ENCODE measurements around the gene RSAD1.
A peak's percentile ranks its signal among the peaks of the same experiment; 100 is the strongest.

Gene RSAD1

DNA sequence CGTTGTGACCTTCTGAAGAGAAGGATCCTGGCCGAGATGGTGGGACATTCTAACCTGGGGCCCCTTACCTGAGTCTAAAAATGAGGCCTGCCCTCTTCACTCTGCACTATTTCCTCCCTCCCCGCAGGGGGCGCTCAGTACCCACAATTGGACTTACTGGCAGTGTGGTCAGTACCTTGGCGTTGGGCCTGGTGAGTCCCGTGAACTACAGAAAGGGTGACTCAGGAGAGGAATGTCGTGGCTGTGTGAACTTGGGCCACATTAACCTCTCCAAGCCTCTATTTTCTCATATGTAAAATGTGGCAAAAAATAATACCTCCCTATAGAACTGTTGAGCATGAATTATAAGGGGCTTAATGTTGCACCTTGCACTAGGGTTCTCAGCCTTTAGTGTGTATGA lies 3.9 kb downstream of the RSAD1 start:
- no peak overlapping the region for H2AFZ ChIP-seq (ENCODE audit: low read length, unreplicated experiment)

DNA sequence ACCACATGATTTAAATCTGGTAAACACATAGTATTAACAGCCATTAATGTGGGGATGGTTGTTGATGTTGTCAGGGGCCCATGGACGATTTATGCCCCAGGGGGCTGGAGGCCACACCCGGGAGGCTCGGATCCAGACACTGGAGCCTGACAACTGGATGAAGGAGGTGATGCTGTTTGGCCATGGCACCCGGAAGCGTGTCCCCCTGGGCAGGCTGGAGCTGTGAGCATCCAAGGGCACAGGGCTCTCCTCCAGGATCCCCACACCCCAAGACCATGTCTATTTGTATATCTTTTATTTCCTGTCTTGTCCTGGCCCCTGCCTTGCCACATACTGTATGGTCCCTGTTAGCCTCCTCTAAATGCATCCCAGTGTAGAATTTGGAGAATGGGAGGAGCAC lies 4.6 kb downstream of the RSAD1 start:
- Histone ChIP-seq H3K36me3 (ENCODE audit: insufficient read depth, low read length) (no peaks in the 10 kb centered on the region), H3K4me3 (ENCODE audit: low read depth, low read length) (no peak overlapping the region), H2AFZ (ENCODE audit: low read length, unreplicated experiment) (no peak overlapping the region)

More for the DNA sequence above, 3.9 kb downstream of the RSAD1 start:
- Histone ChIP-seq H3K4me3 (ENCODE audit: low read depth, low read length) (no peak overlapping the region), H3K27me3 (ENCODE audit: insufficient read depth, low read length) (no peaks in the 10 kb centered on the region), H3K4me1 (ENCODE audit: control insufficient read depth, insufficient read depth, low read length, unreplicated experiment) (peaks cover under 1% of the 10 kb centered on the region), H3K36me3 (ENCODE audit: insufficient read depth, low read length) (no peaks in the 10 kb centered on the region), H3K79me2 (ENCODE audit: control insufficient read depth, insufficient read depth, low read length, unreplicated experiment) (no peaks in the 10 kb centered on the region), H3K27ac (ENCODE audit: low read depth, low read length) (peak overlapping the region; percentile 68)

DNA sequence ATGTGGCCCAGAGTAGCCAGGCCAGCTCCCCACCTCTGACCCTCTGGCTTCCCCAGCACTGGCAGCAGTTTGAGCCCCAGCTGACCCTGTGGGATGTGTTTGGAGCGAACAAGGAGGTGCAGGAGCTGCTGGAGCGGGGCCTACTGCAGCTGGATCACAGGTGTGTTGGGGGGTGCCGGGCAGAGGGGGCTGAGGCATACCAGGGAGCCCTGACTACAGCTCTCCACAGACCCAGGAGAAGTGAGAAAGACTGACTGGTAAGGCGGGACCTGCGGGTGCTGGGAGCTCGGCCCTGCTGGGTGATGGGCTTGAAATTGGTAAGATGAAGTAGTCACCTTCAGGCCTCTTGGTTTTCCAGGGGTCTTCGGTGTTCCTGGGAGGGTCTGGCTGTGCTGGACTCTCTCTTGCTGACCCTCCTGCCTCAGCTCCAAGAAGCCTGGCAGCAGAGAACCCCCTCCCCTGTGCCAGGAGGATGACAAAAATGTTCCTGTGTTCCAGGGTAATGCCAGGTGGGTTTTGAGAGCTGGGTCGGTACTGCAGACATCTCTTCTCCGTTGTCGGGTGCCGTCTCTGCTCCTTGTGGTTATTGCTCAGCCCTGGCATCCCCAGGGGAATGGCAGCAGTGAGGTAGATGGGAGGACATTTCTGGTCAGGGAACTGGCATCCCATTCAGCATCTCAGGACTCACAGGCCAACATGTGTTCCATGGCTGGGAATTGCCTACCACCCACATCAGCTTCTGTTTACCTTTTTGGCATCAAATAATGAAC lies 5.9 kb downstream of the RSAD1 start:
- Histone ChIP-seq H2AFZ (ENCODE audit: low read length, unreplicated experiment) (no peak overlapping the region), H3K27ac (ENCODE audit: low read depth, low read length) (no peak overlapping the region), H3K4me1 (ENCODE audit: control insufficient read depth, insufficient read depth, low read length, unreplicated experiment) (peaks cover 10% of the 10 kb centered on the region), H3K36me3 (ENCODE audit: insufficient read depth, low read length) (no peaks in the 10 kb centered on the region), H3K27me3 (ENCODE audit: insufficient read depth, low read length) (no peaks in the 10 kb centered on the region), H3K4me3 (ENCODE audit: low read depth, low read length) (no peak overlapping the region), H3K79me2 (ENCODE audit: control insufficient read depth, insufficient read depth, low read length, unreplicated experiment) (no peaks in the 10 kb centered on the region)

More for the DNA sequence above, 4.6 kb downstream of the RSAD1 start:
- no peaks in the 10 kb centered on the region for H3K27me3 ChIP-seq (ENCODE audit: insufficient read depth, low read length)
- peaks cover 8% of the 10 kb centered on the region for H3K4me1 ChIP-seq (ENCODE audit: control insufficient read depth, insufficient read depth, low read length, unreplicated experiment)
- no peak overlapping the region for H3K27ac ChIP-seq (ENCODE audit: low read depth, low read length)
- H3K79me2 ChIP-seq (ENCODE audit: control insufficient read depth, insufficient read depth, low read length, unreplicated experiment), result no peaks in the 10 kb centered on the region

DNA sequence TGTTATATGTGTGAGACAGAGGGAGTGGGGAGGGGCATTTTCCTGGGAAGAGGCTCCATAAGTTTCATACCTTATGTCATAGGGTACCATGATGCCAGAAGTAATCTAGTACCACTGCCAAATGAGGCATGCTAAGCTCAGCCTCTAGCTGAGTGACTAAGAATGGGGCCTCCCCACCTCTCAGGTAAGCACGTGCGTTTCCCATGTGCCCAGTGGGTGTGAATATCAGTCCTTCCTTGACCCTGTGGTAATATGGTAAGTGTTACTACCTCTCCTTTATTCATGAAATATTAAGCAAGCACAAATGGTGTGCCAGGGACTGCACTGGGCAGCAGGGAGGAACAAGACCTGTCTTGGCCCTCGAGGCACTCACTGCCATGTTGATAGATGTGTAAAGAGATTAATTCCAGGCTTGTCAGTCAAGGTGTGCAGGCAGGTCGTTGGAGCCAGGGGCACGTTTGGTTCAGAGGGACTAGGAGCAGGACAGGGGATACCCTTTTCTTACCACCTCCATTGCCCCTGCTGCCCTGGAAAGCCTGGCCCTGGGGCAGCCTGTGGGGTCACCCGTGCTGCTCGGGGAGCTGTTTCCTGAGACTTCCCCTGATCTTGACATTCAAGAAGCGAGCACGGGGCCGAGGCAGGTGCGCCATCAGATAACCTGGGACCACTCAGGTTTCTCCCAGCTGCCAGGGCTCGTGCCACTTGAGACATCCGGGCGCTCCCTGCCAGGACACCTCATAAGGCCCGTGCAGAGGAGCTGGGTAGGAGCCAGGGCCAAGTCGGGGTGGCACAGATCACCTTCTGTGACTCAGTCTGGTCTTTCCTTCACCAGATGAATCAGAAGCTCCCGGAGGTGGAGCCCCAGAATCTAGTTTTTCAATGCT lies 8.8 kb downstream of the RSAD1 start:
- Histone ChIP-seq H2AFZ (ENCODE audit: low read length, unreplicated experiment) (no peak overlapping the region), H3K4me1 (ENCODE audit: control insufficient read depth, insufficient read depth, low read length, unreplicated experiment) (peaks cover 10% of the 10 kb centered on the region), H3K79me2 (ENCODE audit: control insufficient read depth, insufficient read depth, low read length, unreplicated experiment) (no peaks in the 10 kb centered on the region), H3K4me3 (ENCODE audit: low read depth, low read length) (no peak overlapping the region), H3K36me3 (ENCODE audit: insufficient read depth, low read length) (no peaks in the 10 kb centered on the region), H3K27ac (ENCODE audit: low read depth, low read length) (no peak overlapping the region), H3K27me3 (ENCODE audit: insufficient read depth, low read length) (no peaks in the 10 kb centered on the region)

DNA sequence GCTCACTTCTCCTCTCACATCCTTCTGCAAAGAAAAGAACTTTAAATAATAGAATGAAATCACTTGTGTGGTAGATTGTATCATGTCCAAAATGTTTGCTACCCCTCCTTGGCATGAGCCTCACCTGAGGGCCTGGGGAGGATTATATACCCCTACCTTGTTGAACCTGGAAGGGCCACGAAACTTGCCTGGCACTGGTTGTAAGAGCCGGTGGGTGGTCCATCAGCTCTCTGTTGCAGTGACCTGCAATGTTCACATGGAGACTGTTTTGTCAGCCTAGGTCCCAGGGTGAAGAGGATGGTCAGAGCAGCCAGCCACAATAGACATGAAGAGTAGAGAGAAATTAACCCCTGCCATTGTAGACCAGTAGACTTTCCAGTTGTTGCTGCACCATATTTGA lies 10.2 kb downstream of the RSAD1 start:
- peaks cover 10% of the 10 kb centered on the region for H3K4me1 ChIP-seq (ENCODE audit: control insufficient read depth, insufficient read depth, low read length, unreplicated experiment)
- no peaks in the 10 kb centered on the region for H3K27me3 ChIP-seq (ENCODE audit: insufficient read depth, low read length)
- no peaks in the 10 kb centered on the region for H3K79me2 ChIP-seq (ENCODE audit: control insufficient read depth, insufficient read depth, low read length, unreplicated experiment)
- no peak overlapping the region for H3K27ac ChIP-seq (ENCODE audit: low read depth, low read length)
- H3K36me3 ChIP-seq (ENCODE audit: insufficient read depth, low read length), result no peaks in the 10 kb centered on the region
- no peak overlapping the region for H3K4me3 ChIP-seq (ENCODE audit: low read depth, low read length)
- no peak overlapping the region for H2AFZ ChIP-seq (ENCODE audit: low read length, unreplicated experiment)

DNA sequence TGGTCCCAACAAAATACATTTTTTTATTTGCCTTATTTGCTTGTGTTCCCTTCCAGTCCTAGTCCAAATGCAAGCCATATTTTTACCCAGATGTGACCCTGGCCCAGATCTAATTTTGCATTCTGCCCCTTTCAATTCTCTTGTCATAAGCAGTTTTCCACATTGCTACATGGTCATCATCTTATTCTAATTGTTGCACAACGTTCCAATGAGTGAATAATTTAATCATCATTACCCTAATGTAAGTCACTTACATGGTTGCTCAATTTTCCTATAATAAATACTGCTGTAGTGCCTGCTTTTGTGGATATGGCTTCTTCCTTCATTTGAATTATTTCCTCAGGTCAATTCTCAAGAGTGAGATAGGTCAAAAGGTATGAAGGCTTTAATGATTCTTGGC lies 12.8 kb downstream of the RSAD1 start:
- H3K4me1 ChIP-seq (ENCODE audit: control insufficient read depth, insufficient read depth, low read length, unreplicated experiment), result peaks cover 12% of the 10 kb centered on the region
- no peaks in the 10 kb centered on the region for H3K36me3 ChIP-seq (ENCODE audit: insufficient read depth, low read length)
- H3K4me3 ChIP-seq (ENCODE audit: low read depth, low read length), result no peak overlapping the region
- H3K27me3 ChIP-seq (ENCODE audit: insufficient read depth, low read length), result no peaks in the 10 kb centered on the region
- no peak overlapping the region for H3K27ac ChIP-seq (ENCODE audit: low read depth, low read length)
- no peak overlapping the region for H2AFZ ChIP-seq (ENCODE audit: low read length, unreplicated experiment)
- H3K79me2 ChIP-seq (ENCODE audit: control insufficient read depth, insufficient read depth, low read length, unreplicated experiment), result no peaks in the 10 kb centered on the region

DNA sequence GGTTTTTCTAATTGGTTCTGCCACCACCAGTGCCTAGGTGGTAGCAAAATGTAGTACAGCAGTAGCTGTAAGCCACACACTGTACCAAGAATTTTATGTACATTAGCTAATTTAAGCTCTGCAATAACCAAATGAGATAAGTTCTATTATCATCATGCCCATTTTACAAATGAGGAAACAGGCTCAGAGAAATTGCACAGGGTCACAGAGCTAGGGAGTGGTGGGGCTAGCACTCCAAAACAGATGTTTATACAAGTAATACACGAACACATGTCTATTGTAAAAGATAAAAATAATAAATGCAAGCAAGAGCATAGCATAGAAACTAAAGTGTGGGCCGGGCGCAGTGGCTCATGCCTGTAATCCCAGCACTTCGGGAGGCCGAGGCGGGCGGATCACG lies 13.6 kb downstream of the RSAD1 start:
- H3K27me3 ChIP-seq (ENCODE audit: insufficient read depth, low read length), result no peaks in the 10 kb centered on the region
- no peak overlapping the region for H3K4me3 ChIP-seq (ENCODE audit: low read depth, low read length)
- no peaks in the 10 kb centered on the region for H3K79me2 ChIP-seq (ENCODE audit: control insufficient read depth, insufficient read depth, low read length, unreplicated experiment)
- H3K27ac ChIP-seq (ENCODE audit: low read depth, low read length), result no peak overlapping the region
- H2AFZ ChIP-seq (ENCODE audit: low read length, unreplicated experiment), result no peak overlapping the region
- H3K4me1 ChIP-seq (ENCODE audit: control insufficient read depth, insufficient read depth, low read length, unreplicated experiment), result peaks cover 12% of the 10 kb centered on the region
- no peaks in the 10 kb centered on the region for H3K36me3 ChIP-seq (ENCODE audit: insufficient read depth, low read length)

DNA sequence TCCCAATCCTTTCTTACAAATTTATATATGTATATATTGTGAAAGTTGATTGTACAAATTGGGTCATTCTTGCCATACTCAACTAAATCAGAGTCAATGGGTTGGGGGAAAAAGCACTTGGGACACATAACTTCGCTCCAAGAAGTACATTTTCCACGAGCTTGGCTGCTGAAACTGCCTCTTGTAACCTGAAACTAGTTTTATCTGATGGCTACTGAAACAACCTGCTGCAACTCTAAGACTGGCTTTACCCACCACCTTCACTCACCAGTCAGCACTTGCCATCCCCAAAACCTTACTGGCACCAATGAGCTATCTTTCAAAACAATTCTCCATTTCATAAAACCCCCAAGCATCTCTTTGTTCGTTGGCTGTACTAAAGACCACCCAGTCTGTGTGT lies 15.1 kb downstream of the RSAD1 start:
- Histone ChIP-seq H3K27ac (ENCODE audit: low read depth, low read length) (no peak overlapping the region), H2AFZ (ENCODE audit: low read length, unreplicated experiment) (no peak overlapping the region), H3K36me3 (ENCODE audit: insufficient read depth, low read length) (no peaks in the 10 kb centered on the region), H3K79me2 (ENCODE audit: control insufficient read depth, insufficient read depth, low read length, unreplicated experiment) (no peaks in the 10 kb centered on the region), H3K4me1 (ENCODE audit: control insufficient read depth, insufficient read depth, low read length, unreplicated experiment) (peaks cover 3% of the 10 kb centered on the region), H3K4me3 (ENCODE audit: low read depth, low read length) (no peak overlapping the region), H3K27me3 (ENCODE audit: insufficient read depth, low read length) (no peaks in the 10 kb centered on the region)

DNA sequence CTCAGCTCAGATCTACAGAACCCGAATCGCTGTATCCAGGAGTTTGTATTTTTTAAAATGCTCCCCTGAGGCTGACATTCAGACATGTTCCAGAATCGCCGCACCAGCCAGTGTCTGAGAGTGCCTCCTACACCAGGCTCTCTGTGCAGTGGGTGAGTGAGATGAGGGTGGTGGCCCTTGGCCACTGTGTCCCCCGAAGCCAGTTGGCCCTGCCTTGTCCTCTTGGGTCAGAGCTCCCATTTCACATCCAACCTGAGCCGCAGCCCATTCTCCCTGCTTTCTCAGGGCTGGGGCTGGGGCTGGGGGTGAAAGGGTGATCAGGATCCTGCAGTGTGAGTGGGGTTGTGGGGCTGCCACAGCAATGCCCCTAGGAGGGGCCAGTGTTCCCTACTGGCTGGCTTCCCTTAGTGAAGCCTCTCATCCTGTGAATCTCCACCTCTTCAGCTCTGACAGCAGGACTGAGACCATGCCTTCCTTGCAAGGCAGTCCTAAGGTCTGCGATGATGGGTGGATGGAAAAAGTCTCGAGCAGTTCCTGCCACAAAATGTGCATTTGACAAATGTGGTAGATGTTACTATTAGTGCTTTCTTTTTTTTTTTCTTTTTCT lies 16.7 kb downstream of the RSAD1 start:
- peaks cover 3% of the 10 kb centered on the region for H3K4me1 ChIP-seq (ENCODE audit: control insufficient read depth, insufficient read depth, low read length, unreplicated experiment)

DNA sequence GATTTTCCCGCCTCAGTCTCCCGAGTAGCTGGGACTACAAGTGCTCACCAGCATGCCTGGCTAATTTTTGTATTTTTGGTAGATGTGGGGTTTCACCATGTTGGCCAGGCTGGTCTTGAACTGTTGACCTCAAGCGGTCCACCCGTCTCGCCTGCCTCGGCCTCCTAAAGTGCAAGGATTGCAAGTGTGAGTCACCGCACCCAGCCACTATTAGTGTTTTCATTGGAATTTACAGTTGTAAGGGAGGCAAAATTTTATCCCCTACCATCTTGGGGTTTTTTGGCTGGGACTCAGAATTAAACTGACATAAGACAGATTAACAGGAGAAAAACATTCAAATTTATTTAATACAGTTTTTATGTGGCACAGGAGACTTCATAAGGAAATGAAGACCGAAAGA lies 17.3 kb downstream of the RSAD1 start:
- Histone ChIP-seq H3K79me2 (ENCODE audit: control insufficient read depth, insufficient read depth, low read length, unreplicated experiment) (no peaks in the 10 kb centered on the region), H2AFZ (ENCODE audit: low read length, unreplicated experiment) (no peak overlapping the region), H3K4me1 (ENCODE audit: control insufficient read depth, insufficient read depth, low read length, unreplicated experiment) (peaks cover 3% of the 10 kb centered on the region), H3K36me3 (ENCODE audit: insufficient read depth, low read length) (no peaks in the 10 kb centered on the region), H3K4me3 (ENCODE audit: low read depth, low read length) (no peak overlapping the region), H3K27me3 (ENCODE audit: insufficient read depth, low read length) (no peaks in the 10 kb centered on the region), H3K27ac (ENCODE audit: low read depth, low read length) (no peak overlapping the region)

More for the DNA sequence above, 16.7 kb downstream of the RSAD1 start:
- no peaks in the 10 kb centered on the region for H3K36me3 ChIP-seq (ENCODE audit: insufficient read depth, low read length)
- no peak overlapping the region for H2AFZ ChIP-seq (ENCODE audit: low read length, unreplicated experiment)
- H3K27me3 ChIP-seq (ENCODE audit: insufficient read depth, low read length), result no peaks in the 10 kb centered on the region
- H3K27ac ChIP-seq (ENCODE audit: low read depth, low read length), result no peak overlapping the region
- no peak overlapping the region for H3K4me3 ChIP-seq (ENCODE audit: low read depth, low read length)
- no peaks in the 10 kb centered on the region for H3K79me2 ChIP-seq (ENCODE audit: control insufficient read depth, insufficient read depth, low read length, unreplicated experiment)

All from ACC112 (cell line).